HG03520 (cell line): ENCODE results near the gene CNPPD1.

Experiments
- ATAC-seq: cut with Tn5 transposase; IDR thresholded peaks from one replicate; pipeline ENCODE4 v1.9.1; 2021; ENCODE audit warnings: mild to moderate bottlenecking, moderate library complexity; ENCODE audit not compliant: unreplicated experiment

The CNPPD1 gene

GRCh38 chr2:219123356-219124135, 53.2 kb downstream of the CNPPD1 start:
- no peak for ATAC-seq

- no peak for ATAC-seq
Observed at GRCh38 chr2:219122202-219122980, 54.3 kb downstream of the CNPPD1 start.
